ENCODE results near the gene PIGQ.

DNA sequence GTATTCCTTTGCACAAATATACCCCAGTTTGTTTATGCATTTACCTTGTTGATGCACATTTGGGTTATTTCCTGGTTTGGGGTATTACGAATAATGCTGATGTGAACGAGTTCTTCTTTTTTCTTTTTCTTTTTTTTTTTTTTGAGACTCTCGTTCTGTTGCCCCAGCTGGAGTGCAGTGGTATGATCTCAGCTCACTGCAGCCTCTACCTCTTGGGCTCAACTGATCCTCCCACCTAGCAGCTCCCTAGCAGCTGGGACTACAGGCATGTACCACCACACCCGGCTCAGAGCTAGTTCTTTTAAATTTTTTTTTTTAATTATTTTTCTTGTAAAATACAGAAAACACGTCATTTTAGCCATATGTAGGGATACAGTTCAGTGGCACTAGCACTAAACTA is 34.2 kb downstream of the PIGQ start:
- TF ChIP-seq CTCF (conservative IDR thresholded peaks at IDR 0.05 in 1 of 2, IDR thresholded peaks at IDR 0.05 in 1 of 2; ENCODE audit: extremely low read depth in 1 of 2, insufficient read depth in 1 of 2, low read depth in 1 of 2, low read length in 2 of 2) (no peak), EZH2 (IDR thresholded peaks at IDR 0.05; ENCODE audit: borderline replicate concordance, low read length) (no peak)

Measured in mammary epithelial cell (primary cell).